SK-N-SH (cell line): ENCODE measurements around the gene FDX2.

Experiments
- CTCF ChIP-seq: fragments of 200-600 bp; sonication (generic); IDR thresholded peaks from 2 replicates; pipeline ENCODE4 v1.6.1; 2017; ENCODE audit warnings: antibody characterized with exemption, mild to moderate bottlenecking, moderate library complexity
- EP300 ChIP-seq, 2 experiments: IDR thresholded peaks; 2 replicates each; pipeline versions ENCODE4 v1.4.0 to v1.6.1; 2012; ENCODE audit warnings: borderline replicate concordance in 1 of 2, low read depth in 1 of 2, low read length in 1 of 2
- EZH2phosphoT487 ChIP-seq: fragments of 200-600 bp; sonication (generic); IDR thresholded peaks from 2 replicates; pipeline ENCODE4 v1.6.1; 2017; ENCODE audit warnings: low read depth, mixed run types, mild to moderate bottlenecking, antibody characterized with exemption, moderate library complexity, borderline replicate concordance
- MAX ChIP-seq: IDR thresholded peaks from 2 replicates; pipeline ENCODE4 v1.4.0; 2012; ENCODE audit warnings: low read depth
- MEF2A ChIP-seq: IDR thresholded peaks from 2 replicates; pipeline ENCODE4 v1.4.0; 2012; ENCODE audit warnings: low read depth, borderline replicate concordance
- MXI1 ChIP-seq: IDR thresholded peaks from 2 replicates; pipeline ENCODE4 v1.6.1; 2012; ENCODE audit warnings: mild to moderate bottlenecking, low read depth, low read length, improper control_type of control experiment
- POLR2AphosphoS5 ChIP-seq: IDR thresholded peaks from 2 replicates; pipeline ENCODE4 v1.6.1; 2012; ENCODE audit warnings: low read depth, low read length
- RAD21 ChIP-seq: IDR thresholded peaks from 2 replicates; pipeline ENCODE4 v1.6.1; 2012; ENCODE audit warnings: mild to moderate bottlenecking, low read length
- REST ChIP-seq: IDR thresholded peaks from 2 replicates; pipeline ENCODE4 v1.6.1; 2012; ENCODE audit warnings: mild to moderate bottlenecking, low read depth, low read length, moderate library complexity
- SIN3A ChIP-seq: IDR thresholded peaks from 2 replicates; pipeline ENCODE4 v1.6.1; 2012; ENCODE audit warnings: low read depth, mild to moderate bottlenecking, low read length, moderate library complexity, borderline replicate concordance
- USF1 ChIP-seq: IDR thresholded peaks from 2 replicates; pipeline ENCODE4 v1.4.0; 2012; ENCODE audit warnings: low read depth, borderline replicate concordance
- USF2 ChIP-seq: fragments of 150-350 bp; IDR thresholded peaks from 2 replicates; pipeline ENCODE4 v1.6.1; 2017; ENCODE audit warnings: antibody characterized with exemption, low read length, low read depth, borderline replicate concordance
- ZBTB33 ChIP-seq: IDR thresholded peaks from 2 replicates; pipeline ENCODE4 v1.4.0; 2012; ENCODE audit warnings: low read depth, borderline replicate concordance

- TF ChIP-seq CTCF (no peak), MAX (no peak), USF1 (no peak), RAD21 (no peak), EZH2phosphoT487 (no peak), POLR2AphosphoS5 (no peak), SIN3A (no peak), USF2 (no peak), REST (no peak), ZBTB33 (no peak), EP300 (IDR thresholded peaks at IDR 0.05; ENCODE audit: borderline replicate concordance in 1 of 2, low read depth in 1 of 2, low read length in 1 of 2) (no peak), MXI1 (no peak), MEF2A (no peak)
Observed at GRCh38 chr19:10346509-10346908, 30.7 kb upstream of the FDX2 start.
